ENCODE results near the gene TAB2.

Gene TAB2

GRCh38 chr6:149313070-149313469 is 4.4 kb upstream of the TAB2 start:
- no peak for DNase-seq

- DNase-seq, result no peak
Observed at GRCh38 chr6:149313861-149314260, 3.7 kb upstream of the TAB2 start.

GRCh38 chr6:149314325-149314905 is 3.1 kb upstream of the TAB2 start:
- no peak for DNase-seq

GRCh38 chr6:149316108-149316727 is 1.3 kb upstream of the TAB2 start:
- DNase-seq, result no peak

- DNase-seq, result peak; percentile 92
Observed at GRCh38 chr6:149316740-149317643, 520 bp upstream of the TAB2 start.

- DNase-seq, result no peak
Observed at GRCh38 chr6:149318581-149319286, 1.2 kb downstream of the TAB2 start.

- DNase-seq, result no peak
Observed at GRCh38 chr6:149319422-149319821, 1.9 kb downstream of the TAB2 start.

- DNase-seq, result peak; percentile 50
Observed at GRCh38 chr6:149320016-149320415, 2.5 kb downstream of the TAB2 start.

- DNase-seq, result no peak
Observed at GRCh38 chr6:149320796-149321195, 3.3 kb downstream of the TAB2 start.

- no peak for DNase-seq
Observed at GRCh38 chr6:149323353-149323752, 5.8 kb downstream of the TAB2 start.

- no peak for DNase-seq
Observed at GRCh38 chr6:149323925-149324324, 6.4 kb downstream of the TAB2 start.

GRCh38 chr6:149324428-149324827 is 6.9 kb downstream of the TAB2 start:
- no peak for DNase-seq

- DNase-seq, result no peak
Observed at GRCh38 chr6:149325648-149326236, 8.2 kb downstream of the TAB2 start.

GRCh38 chr6:149327638-149328037 is 10.1 kb downstream of the TAB2 start:
- DNase-seq, result no peak

- DNase-seq, result no peak
Observed at GRCh38 chr6:149328083-149328482, 10.6 kb downstream of the TAB2 start.

GRCh38 chr6:149329529-149329928 is 12.0 kb downstream of the TAB2 start:
- no peak for DNase-seq

- no peak for DNase-seq
Observed at GRCh38 chr6:149330133-149330532, 12.6 kb downstream of the TAB2 start.

GRCh38 chr6:149331043-149331807 is 13.7 kb downstream of the TAB2 start:
- no peak for DNase-seq

GRCh38 chr6:149331871-149332270 is 14.4 kb downstream of the TAB2 start:
- DNase-seq, result no peak

GRCh38 chr6:149332602-149333265 is 15.2 kb downstream of the TAB2 start:
- no peak for DNase-seq

- DNase-seq, result no peak
Observed at GRCh38 chr6:149333266-149333620, 15.7 kb downstream of the TAB2 start.

GRCh38 chr6:149334201-149334600 is 16.7 kb downstream of the TAB2 start:
- no peak for DNase-seq

Data from activated CD4-positive, alpha-beta T cell treated with anti-CD3 and anti-CD28 coated beads for 48 hours (primary cell).